Endothelial cell (in vitro differentiated cells): Measurements from ENCODE around the gene SNX3. TPM values are rescaled to one million over a fixed set of nuclear protein-coding genes. Genes with fewer than 3 reads are reported as not detected.

Experiments
- DNase-seq: peaks from one replicate; pipeline ENCODE4 v3.0.0; 2021; ENCODE audit warnings: low spot score
- H3K27ac Mint-ChIP-seq: one replicate; pipeline ENCODE4 v1.8.0; 2021; ENCODE audit warnings: mixed read lengths, inconsistent platforms; ENCODE audit not compliant: unreplicated experiment
- H3K27me3 Mint-ChIP-seq: one replicate; pipeline ENCODE4 v1.8.0; 2021; ENCODE audit warnings: mild to moderate bottlenecking, moderate library complexity, mixed read lengths, inconsistent platforms; ENCODE audit not compliant: unreplicated experiment
- H3K36me3 Mint-ChIP-seq: one replicate; pipeline ENCODE4 v1.8.0; 2021; ENCODE audit warnings: mild to moderate bottlenecking, low read depth, mixed read lengths, inconsistent platforms; ENCODE audit not compliant: unreplicated experiment
- H3K4me1 Mint-ChIP-seq: one replicate; pipeline ENCODE4 v1.8.0; 2021; ENCODE audit warnings: mild to moderate bottlenecking, mixed read lengths, inconsistent platforms; ENCODE audit not compliant: unreplicated experiment
- H3K4me3 Mint-ChIP-seq: one replicate; pipeline ENCODE4 v1.8.0; 2021; ENCODE audit warnings: mild to moderate bottlenecking, mixed read lengths, inconsistent platforms; ENCODE audit not compliant: unreplicated experiment
- H3K9me3 Mint-ChIP-seq: one replicate; pipeline ENCODE4 v1.8.0; 2021; ENCODE audit warnings: mixed read lengths, inconsistent platforms; ENCODE audit not compliant: unreplicated experiment
- CTCF ChIP-seq: fragments of 200-600 bp; sonication (generic); IDR thresholded peaks from one replicate; pipeline ENCODE4 v1.5.0; 2021; ENCODE audit warnings: antibody characterized with exemption; ENCODE audit not compliant: unreplicated experiment
- total RNA-seq: library from RNA; stranded (reverse); fragmentation: NEBNext Ultra II Directional; extraction: Animal tissue kit (Norgen Biotek cat#: 25700); gene quantifications from one replicate; pipeline ENCODE4 v1.2.1, GENCODE V29; 2021; ENCODE audit not compliant: unreplicated experiment

The SNX3 gene
- total RNA-seq, 1 donor from 2014 or later: 264 TPM

- H3K4me3 Mint-ChIP-seq: no peak overlapping the region
- no peak overlapping the region for H3K27ac Mint-ChIP-seq
- no peaks in the 10 kb centered on the region for H3K9me3 Mint-ChIP-seq
- no peak for DNase-seq
- H3K36me3 Mint-ChIP-seq: no peaks in the 10 kb centered on the region
- peaks cover 24% of the 10 kb centered on the region for H3K4me1 Mint-ChIP-seq
- TF ChIP-seq CTCF: no peak
- peaks cover 39% of the 10 kb centered on the region for H3K27me3 Mint-ChIP-seq
Observed at GRCh38 chr6:108169464-108170331, 91.1 kb downstream of the SNX3 start.

- H3K4me1 Mint-ChIP-seq: peaks cover 27% of the 10 kb centered on the region
- DNase-seq: peak; percentile 73
Observed at GRCh38 chr6:108168501-108169463, 92.1 kb downstream of the SNX3 start.

GRCh38 chr6:108168090-108168463 is 92.8 kb downstream of the SNX3 start:
- Mint-ChIP-seq H3K36me3 (no peaks in the 10 kb centered on the region), H3K27me3 (peaks cover 51% of the 10 kb centered on the region), H3K4me1 (peaks cover 27% of the 10 kb centered on the region), H3K4me3 (peak overlapping the region; percentile 62), H3K27ac (no peak overlapping the region), H3K9me3 (no peaks in the 10 kb centered on the region)
- no peak for TF ChIP-seq CTCF
- no peak for DNase-seq

More at GRCh38 chr6:108168501-108169463, 92.1 kb downstream of the SNX3 start:
- no peaks in the 10 kb centered on the region for H3K36me3 Mint-ChIP-seq
- H3K4me3 Mint-ChIP-seq: no peak overlapping the region
- H3K27me3 Mint-ChIP-seq: peaks cover 47% of the 10 kb centered on the region
- no peak overlapping the region for H3K27ac Mint-ChIP-seq
- no peak for TF ChIP-seq CTCF
- no peaks in the 10 kb centered on the region for H3K9me3 Mint-ChIP-seq

- peaks cover 27% of the 10 kb centered on the region for H3K4me1 Mint-ChIP-seq
- H3K36me3 Mint-ChIP-seq: no peaks in the 10 kb centered on the region
- H3K27me3 Mint-ChIP-seq: peaks cover 48% of the 10 kb centered on the region
- no peak overlapping the region for H3K27ac Mint-ChIP-seq
- peak overlapping the region; percentile 62 for H3K4me3 Mint-ChIP-seq
- peak; percentile 39 for DNase-seq
- no peak for TF ChIP-seq CTCF
- H3K9me3 Mint-ChIP-seq: no peaks in the 10 kb centered on the region
Observed at GRCh38 chr6:108167449-108168089, 93.3 kb downstream of the SNX3 start.
